Upper lobe of left lung (tissue), 6 donors: ENCODE measurements around the gene MASP2. TPM values are rescaled to one million over a fixed set of nuclear protein-coding genes. Genes with fewer than 3 reads are reported as not detected.

Source experiments
- ATAC-seq, 2 donors: fragments of 200-7000 bp; cut with Tn5 transposase; one replicate each; pipeline ENCODE4 v1.9.1; 2022; ENCODE audit warnings: mild to moderate bottlenecking in 2 of 2, moderate library complexity in 2 of 2; ENCODE audit not compliant: low FRiP score in 2 of 2
- DNase-seq, 2 donors: peaks; one replicate each; pipeline ENCODE4 v3.0.0-alpha.2; 2019 to 2020
- H3K27ac ChIP-seq, 4 donors: fragments of 200-600 bp; sonication (generic); one replicate each; pipeline ENCODE4 v1.5.1; 2016 to 2019
- H3K27me3 ChIP-seq, 4 donors: fragments of 200-600 bp; sonication (generic); one replicate each; pipeline ENCODE4 v1.5.1; 2017 to 2019
- H3K36me3 ChIP-seq, 4 donors: fragments of 200-600 bp; sonication (generic); one replicate each; pipeline ENCODE4 v1.5.1; 2016 to 2019
- H3K4me1 ChIP-seq, 4 donors: fragments of 200-600 bp; sonication (generic); one replicate each; pipeline ENCODE4 v1.5.1; 2018 to 2019
- H3K4me3 ChIP-seq, 4 donors: fragments of 200-600 bp; sonication (generic); one replicate each; pipeline ENCODE4 v1.5.1; 2017 to 2019; ENCODE audit warnings: mild to moderate bottlenecking in 2 of 4, moderate library complexity in 1 of 4
- H3K9me3 ChIP-seq, 4 donors: fragments of 200-600 bp; sonication (generic); one replicate each; pipeline ENCODE4 v1.5.1; 2018 to 2019
- CTCF ChIP-seq, 6 experiments: fragments of 450-650 bp in 4 of 6; fragments of 200-600 bp in 2 of 6; sonication (generic) in 2 of 6; IDR thresholded peaks; one replicate each; pipeline ENCODE4 v1.5.1; 2016 to 2019; ENCODE audit warnings: antibody characterized with exemption in 6 of 6
- EP300 ChIP-seq, 4 donors: sonication (generic); formaldehyde crosslinking; IDR thresholded peaks; one replicate each; pipeline ENCODE4 v1.5.1; 2017; ENCODE audit warnings: antibody characterized with exemption in 4 of 4, control low read depth in 2 of 4
- POLR2A ChIP-seq, 4 donors: fragments of 450-650 bp; IDR thresholded peaks; one replicate each; pipeline ENCODE4 v1.5.1; 2016 to 2017; ENCODE audit warnings: antibody characterized with exemption in 4 of 4, mild to moderate bottlenecking in 2 of 4
- POLR2AphosphoS5 ChIP-seq, 2 donors: sonication (generic); formaldehyde crosslinking; IDR thresholded peaks; one replicate each; pipeline ENCODE4 v1.5.1; 2017; ENCODE audit warnings: antibody characterized with exemption in 2 of 2
- WGBS, 2 donors: methylation state at CpG; one replicate each; pipeline ENCODE4 v1.1.5; 2017 to 2018; 5-methylcytosine and 5-hydroxymethylcytosine counted together
- total RNA-seq, 6 donors: library from RNA; depleted of rRNA in 4 of 6; stranded (reverse); fragments of >200 nt in 4 of 6; gene quantifications; one replicate each; pipeline versions ENCODE4 v1.1.0 to v1.2.1, GENCODE V29; 2016 to 2021
- donor health status: DM: no; HTN: no; CAD: no; lungs with moderate emphysema.
- donor health status: DM: no; HTN: yes; CAD: no; lungs with severe emphysema.

MASP2 gene
- total RNA-seq, 6 donors from 2014 or later: not detected

- 91 to 95% methylated on average over 3 of the region's 3 CpGs for WGBS, 2 donors
- Histone ChIP-seq H3K9me3 (no peaks in the 10 kb centered on the region), H3K27me3 (no peaks in the 10 kb centered on the region), H3K27ac (no peak overlapping the region), H3K4me1 (no peaks in the 10 kb centered on the region), H3K36me3 (peaks cover 13 to 67% (median 39%) of the 10 kb centered on the region in 4 donors), H3K4me3 (no peak overlapping the region)
- DNase-seq: no peak
- ATAC-seq: no peak
- TF ChIP-seq CTCF (IDR thresholded peaks at IDR 0.05): no peak
- no peak for TF ChIP-seq POLR2A (IDR thresholded peaks at IDR 0.05)
- no peak for TF ChIP-seq POLR2AphosphoS5 (IDR thresholded peaks at IDR 0.05)
- TF ChIP-seq EP300 (IDR thresholded peaks at IDR 0.05): no peak
Measured at GRCh38 chr1:11028018-11028417, 19.0 kb downstream of the MASP2 start.

GRCh38 chr1:11027316-11027715, 19.7 kb downstream of the MASP2 start:
- Histone ChIP-seq H3K4me3 (no peak overlapping the region), H3K36me3 (peaks cover 20 to 74% (median 45%) of the 10 kb centered on the region in 4 donors), H3K4me1 (no peaks in the 10 kb centered on the region), H3K27ac (no peak overlapping the region), H3K9me3 (no peaks in the 10 kb centered on the region), H3K27me3 (no peaks in the 10 kb centered on the region)
- no peak for ATAC-seq
- no peak for TF ChIP-seq POLR2AphosphoS5 (IDR thresholded peaks at IDR 0.05)
- TF ChIP-seq EP300 (IDR thresholded peaks at IDR 0.05): no peak
- TF ChIP-seq CTCF (IDR thresholded peaks at IDR 0.05): no peak
- TF ChIP-seq POLR2A (IDR thresholded peaks at IDR 0.05): no peak
- no peak for DNase-seq
- WGBS, 2 donors: 76 to 86% methylated on average over 6 of the region's 6 CpGs

- no peak for TF ChIP-seq EP300 (IDR thresholded peaks at IDR 0.05)
- ATAC-seq (no peak), DNase-seq (no peak)
- Histone ChIP-seq H3K9me3 (no peaks in the 10 kb centered on the region), H3K4me3 (no peak overlapping the region), H3K4me1 (no peaks in the 10 kb centered on the region), H3K27ac (no peak overlapping the region), H3K27me3 (no peaks in the 10 kb centered on the region), H3K36me3 (peaks cover 25 to 79% (median 49%) of the 10 kb centered on the region in 4 donors)
- WGBS, 2 donors: 94 to 97% methylated on average over 5 of the region's 5 CpGs
Measured at GRCh38 chr1:11026903-11027302, 20.1 kb downstream of the MASP2 start.

- no peak for TF ChIP-seq POLR2A (IDR thresholded peaks at IDR 0.05)
- no peak for TF ChIP-seq CTCF (IDR thresholded peaks at IDR 0.05)
- TF ChIP-seq POLR2AphosphoS5 (IDR thresholded peaks at IDR 0.05): no peak
- TF ChIP-seq EP300 (IDR thresholded peaks at IDR 0.05): no peak
- 59% methylated on average over 1 of the region's 1 CpG for WGBS, 2 donors
- Histone ChIP-seq H3K4me1 (no peaks in the 10 kb centered on the region), H3K27me3 (no peaks in the 10 kb centered on the region), H3K36me3 (peaks cover 33 to 87% (median 58%) of the 10 kb centered on the region in 4 donors), H3K4me3 (no peak overlapping the region), H3K9me3 (no peaks in the 10 kb centered on the region), H3K27ac (no peak overlapping the region)
- ATAC-seq (no peak), DNase-seq (no peak)
Measured at GRCh38 chr1:11026052-11026451, 21.0 kb downstream of the MASP2 start.

- Histone ChIP-seq H3K4me1 (no peaks in the 10 kb centered on the region), H3K4me3 (no peak overlapping the region), H3K36me3 (peaks cover 37 to 87% (median 62%) of the 10 kb centered on the region in 4 donors), H3K9me3 (no peaks in the 10 kb centered on the region), H3K27ac (no peak overlapping the region), H3K27me3 (no peaks in the 10 kb centered on the region)
- TF ChIP-seq CTCF (IDR thresholded peaks at IDR 0.05): no peak
- ATAC-seq (no peak), DNase-seq (no peak)
- WGBS, 2 donors: 85 to 94% methylated on average over 1 of the region's 1 CpG
Measured at GRCh38 chr1:11025618-11026017, 21.4 kb downstream of the MASP2 start.
